H1 (cell line): ENCODE results near the gene USP20. TPM values are rescaled to one million over a fixed set of nuclear protein-coding genes. Genes with fewer than 3 reads are reported as not detected.

Source experiments
- CTCF ChIA-PET: fragments of 300-600 bp; sonication (Branson Sonifier 250); formaldehyde crosslinking; loops from one replicate; lab custom pipeline; 2021; ENCODE audit not compliant: partially characterized antibody; lab: Charles Lee
- POLR2A ChIA-PET: fragments of 300-600 bp; sonication (Branson Sonifier 250); formaldehyde crosslinking; loops from one replicate; lab custom pipeline; 2021; ENCODE audit warnings: inconsistent platforms; ENCODE audit not compliant: partially characterized antibody; lab: Charles Lee
- DNase-seq, 2 experiments: peaks; one replicate each; pipeline versions ENCODE4 v3.0.0 to v3.0.0-alpha.2; 2010 to 2022; ENCODE audit warnings: low spot score in 2 of 2, low read depth in 1 of 2, mixed read lengths in 1 of 2
- FAIRE-seq: peaks from 2 replicates; lab custom pipeline; 2011; peaks lifted over from hg19 to GRCh38; lab: Jason Lieb, UNC
- H2AFZ ChIP-seq: 2 replicates; pipeline ENCODE4 v1.8.1; 2012; ENCODE audit warnings: low read length, inconsistent platforms
- H2AK5ac ChIP-seq: 2 replicates; pipeline ENCODE4 v1.6.1; 2013; ENCODE audit warnings: low read depth, low read length
- H2BK120ac ChIP-seq: replicated peaks from 2 replicates; pipeline ENCODE3; 2013; ENCODE audit warnings: low read depth, low read length, inconsistent platforms
- H2BK12ac ChIP-seq: 2 replicates; pipeline ENCODE4 v1.6.1; 2013; ENCODE audit warnings: low read depth, low read length
- H2BK15ac ChIP-seq: 2 replicates; pipeline ENCODE4 v1.6.1; 2013; ENCODE audit warnings: low read length
- H2BK20ac ChIP-seq: 2 replicates; pipeline ENCODE4 v1.6.1; 2013; ENCODE audit warnings: low read length
- H2BK5ac ChIP-seq: 2 replicates; pipeline ENCODE4 v1.6.1; 2013; ENCODE audit warnings: low read depth, low read length
- H3K14ac ChIP-seq: 2 replicates; pipeline ENCODE4 v1.6.1; 2013; ENCODE audit warnings: inconsistent platforms; ENCODE audit not compliant: insufficient read length
- H3K18ac ChIP-seq: 2 replicates; pipeline ENCODE4 v1.6.1; 2013; ENCODE audit warnings: low read length; ENCODE audit errors: extremely low read depth
- H3K23ac ChIP-seq: 2 replicates; pipeline ENCODE4 v1.6.1; 2013; ENCODE audit warnings: inconsistent platforms; ENCODE audit not compliant: insufficient read length
- H3K23me2 ChIP-seq: 2 replicates; pipeline ENCODE4 v1.6.1; 2013; ENCODE audit warnings: low read depth, low read length
- H3K27ac ChIP-seq: 2 replicates; pipeline ENCODE4 v1.6.1; 2011; ENCODE audit warnings: low read depth, low read length, inconsistent platforms
- H3K27me3 ChIP-seq, 4 experiments: replicated peaks in 1 of 4; 1 replicate in 1 of 4; 2 replicates in 3 of 4; pipeline versions ENCODE4 v1.6.1 to v1.8.1; 2011 to 2013; ENCODE audit warnings: low read length in 3 of 4, mild to moderate bottlenecking in 3 of 4, inconsistent platforms in 2 of 4, mixed read lengths in 2 of 4, moderate library complexity in 1 of 4; ENCODE audit not compliant: control insufficient read depth in 3 of 4, insufficient read depth in 3 of 4; ENCODE audit errors: extremely low read depth in 1 of 4
- H3K36me3 ChIP-seq, 4 experiments: 2 replicates each; pipeline versions ENCODE4 v1.6.1 to v1.8.1; 2011 to 2013; ENCODE audit warnings: mild to moderate bottlenecking in 4 of 4, low read length in 3 of 4, moderate library complexity in 2 of 4, control low read depth in 1 of 4, inconsistent platforms in 1 of 4; ENCODE audit not compliant: insufficient read depth in 4 of 4, control insufficient read depth in 2 of 4
- H3K4ac ChIP-seq: replicated peaks from 2 replicates; pipeline ENCODE3; 2013; ENCODE audit warnings: low read length, low read depth, mixed read lengths, inconsistent platforms; ENCODE audit not compliant: insufficient read length
- H3K4me1 ChIP-seq, 4 experiments: replicated peaks in 1 of 4; 1 replicate in 1 of 4; 2 replicates in 3 of 4; pipeline versions ENCODE4 v1.6.1 to v1.8.1; 2011 to 2013; ENCODE audit warnings: low read length in 3 of 4, inconsistent platforms in 2 of 4, mixed read lengths in 1 of 4; ENCODE audit not compliant: insufficient read depth in 4 of 4, control insufficient read depth in 3 of 4
- H3K4me2 ChIP-seq, 2 experiments: 2 replicates each; pipeline versions ENCODE4 v1.6.1 to v1.8.1; 2011 to 2013; ENCODE audit warnings: low read depth in 2 of 2, low read length in 2 of 2, control low read depth in 1 of 2, inconsistent platforms in 1 of 2, mild to moderate bottlenecking in 1 of 2; ENCODE audit not compliant: insufficient read depth in 1 of 2
- H3K4me3 ChIP-seq, 4 experiments: fragments of 200-600, 300-600 bp in 1 of 4; sonication (generic), shearing (Covaris generic), sonication (Bioruptor Twin) in 1 of 4; 2 replicates each; pipeline versions ENCODE4 v1.5.1 to v1.8.1; 2011 to 2016; ENCODE audit warnings: low read length in 4 of 4, low read depth in 3 of 4, control low read depth in 2 of 4, inconsistent platforms in 2 of 4, mild to moderate bottlenecking in 2 of 4, mixed read lengths in 1 of 4, moderate library complexity in 1 of 4; ENCODE audit not compliant: insufficient read depth in 2 of 4; ENCODE audit errors: extremely low read depth in 1 of 4
- H3K56ac ChIP-seq: replicated peaks from 2 replicates; pipeline ENCODE3; 2013; ENCODE audit warnings: low read depth, mild to moderate bottlenecking, mixed read lengths, low read length, inconsistent platforms; ENCODE audit not compliant: insufficient read length
- H3K79me1 ChIP-seq: 2 replicates; pipeline ENCODE4 v1.6.1; 2013; ENCODE audit warnings: low read depth, low read length, control low read depth
- H3K79me2 ChIP-seq, 2 experiments: 2 replicates each; pipeline versions ENCODE4 v1.6.1 to v1.8.1; 2012 to 2013; ENCODE audit warnings: low read length in 2 of 2, mild to moderate bottlenecking in 2 of 2, inconsistent platforms in 1 of 2; ENCODE audit not compliant: insufficient read depth in 2 of 2, control insufficient read depth in 1 of 2
- H3K9ac ChIP-seq, 4 experiments: replicated peaks in 1 of 4; 1 replicate in 1 of 4; 2 replicates in 3 of 4; pipeline versions ENCODE4 v1.6.1 to v1.8.1; 2011 to 2013; ENCODE audit warnings: low read depth in 3 of 4, low read length in 3 of 4, control low read depth in 2 of 4, mild to moderate bottlenecking in 2 of 4, moderate library complexity in 2 of 4, inconsistent platforms in 1 of 4; ENCODE audit errors: extremely low read depth in 1 of 4
- H3K9me3 ChIP-seq, 2 experiments: 2 replicates each; pipeline versions ENCODE4 v1.6.1 to v1.8.1; 2012 to 2013; ENCODE audit warnings: mild to moderate bottlenecking in 2 of 2, moderate library complexity in 2 of 2, control low read depth in 1 of 2, inconsistent platforms in 1 of 2, low read depth in 1 of 2, low read length in 1 of 2, mixed read lengths in 1 of 2; ENCODE audit not compliant: insufficient read depth in 2 of 2
- H4K20me1 ChIP-seq, 2 experiments: replicated peaks in 1 of 2; 2 replicates each; pipeline versions ENCODE3 to v1.8.1; 2011 to 2013; ENCODE audit warnings: inconsistent platforms in 2 of 2, low read length in 2 of 2, mild to moderate bottlenecking in 1 of 2; ENCODE audit not compliant: insufficient read depth in 2 of 2, control insufficient read depth in 1 of 2
- H4K5ac ChIP-seq: 2 replicates; pipeline ENCODE4 v1.6.1; 2013; ENCODE audit warnings: low read length, low read depth, mixed read lengths, inconsistent platforms; ENCODE audit not compliant: insufficient read length
- H4K8ac ChIP-seq: 2 replicates; pipeline ENCODE4 v1.8.0; 2013; ENCODE audit warnings: mild to moderate bottlenecking, moderate library complexity, low read length, inconsistent platforms; ENCODE audit not compliant: insufficient read depth; ENCODE audit errors: extremely low read depth
- H4K91ac ChIP-seq: replicated peaks from 2 replicates; pipeline ENCODE3; 2013; ENCODE audit warnings: low read length, mixed read lengths, inconsistent platforms; ENCODE audit not compliant: insufficient read length
- ASH2L ChIP-seq: fragments of 200-600, 300-600 bp; sonication (generic); IDR thresholded peaks from one replicate; pipeline ENCODE4 v1.7.1; 2017; ENCODE audit warnings: low read length
- BRCA1 ChIP-seq: IDR thresholded peaks from 2 replicates; pipeline ENCODE4 v1.6.1; 2012; ENCODE audit warnings: low read depth, low read length, improper control_type of control experiment
- FOSL1 ChIP-seq: IDR thresholded peaks from 2 replicates; pipeline ENCODE4 v1.6.1; 2011; ENCODE audit warnings: mild to moderate bottlenecking, low read depth, low read length, moderate library complexity; ENCODE audit not compliant: insufficient read depth
- HDAC6 ChIP-seq: IDR thresholded peaks from one replicate; pipeline ENCODE4 v1.7.1; 2012; ENCODE audit warnings: low read depth, mild to moderate bottlenecking, inconsistent platforms, low read length, moderate library complexity
- KDM4A ChIP-seq: IDR thresholded peaks from one replicate; pipeline ENCODE4 v1.7.1; 2012; ENCODE audit warnings: low read depth, mild to moderate bottlenecking, moderate library complexity, low read length, inconsistent platforms; ENCODE audit not compliant: severe bottlenecking
- MAX ChIP-seq: IDR thresholded peaks from 2 replicates; pipeline ENCODE4 v1.6.1; 2012; ENCODE audit warnings: inconsistent platforms
- POLR2A ChIP-seq, 2 experiments: IDR thresholded peaks; 1 replicate in 1 of 2; 2 replicates in 1 of 2; pipeline ENCODE4 v1.6.1; 2011; ENCODE audit warnings: low read depth in 2 of 2, low read length in 2 of 2, mild to moderate bottlenecking in 2 of 2; ENCODE audit errors: control extremely low read depth in 1 of 2
- RBBP5 ChIP-seq: IDR thresholded peaks from 2 replicates; pipeline ENCODE4 v1.7.1; 2012; ENCODE audit warnings: low read depth, mild to moderate bottlenecking, inconsistent platforms, low read length, moderate library complexity, borderline replicate concordance
- SP4 ChIP-seq: IDR thresholded peaks from 2 replicates; pipeline ENCODE4 v1.6.1; 2012; ENCODE audit warnings: low read length, inconsistent platforms
- SRF ChIP-seq: IDR thresholded peaks from 2 replicates; pipeline ENCODE4 v1.6.1; 2011; ENCODE audit warnings: mild to moderate bottlenecking, low read depth, low read length, moderate library complexity
- ZNF274 ChIP-seq: IDR thresholded peaks from 2 replicates; pipeline ENCODE4 v1.7.0; 2012; ENCODE audit warnings: low read length, borderline replicate concordance; ENCODE audit errors: extremely low read depth
- WGBS, 2 experiments: shearing (Covaris generic) in 1 of 2; methylation state at CpG; one replicate each; pipeline versions ENCODE4 v1.1.6 to v1.1.7; 2013 to 2015; ENCODE audit warnings: low lambda C conversion rate in 2 of 2, mixed read lengths in 2 of 2, inconsistent platforms in 1 of 2, low coverage in 1 of 2, missing lambda C conversion rate in 1 of 2; ENCODE audit not compliant: insufficient replicate concordance in 2 of 2, insufficient coverage in 1 of 2, insufficient read length in 1 of 2; ENCODE audit errors: extremely low coverage in 1 of 2, missing lambda C conversion rate in 1 of 2; 5-methylcytosine and 5-hydroxymethylcytosine counted together
- polyA plus RNA-seq, 7 experiments: library from polyadenylated mRNA; depleted of rRNA in 3 of 7; stranded (reverse) in 5 of 7; unstranded in 2 of 7; fragments of >200 nt in 5 of 7; fragments of 200-250 nt in 2 of 7; gene quantifications; 1 replicate in 5 of 7; 2 replicates in 1 of 7; 4 replicates in 1 of 7; pipeline versions ENCODE4 v1.2.1 to v1.2.3, GENCODE V29; 2011 to 2013; ENCODE audit warnings: missing spikeins in 2 of 7, mixed read lengths in 2 of 7
- total RNA-seq: library from RNA; stranded (reverse); fragmentation: NEBNext Ultra II Directional; extraction: Animal tissue kit (Norgen Biotek cat#: 25700); gene quantifications from 2 replicates; pipeline ENCODE4 v1.2.1, GENCODE V29; 2021
- TF ChIP-seq, protein P1 (sequence below), 3 experiments: IDR thresholded peaks; 1 replicate in 2 of 3; 2 replicates in 1 of 3; pipeline versions ENCODE4 v1.5.1 to v1.6.1; 2011; ENCODE audit warnings: low read length in 3 of 3, mild to moderate bottlenecking in 3 of 3, inconsistent platforms in 2 of 3, low read depth in 1 of 3, moderate library complexity in 1 of 3; ENCODE audit not compliant: insufficient read depth in 1 of 3; ENCODE audit errors: control extremely low read depth in 1 of 3

The USP20 gene
- total and polyA plus RNA-seq, 2 of the 8 experiments (the other 6 are each of a cell fraction or from before 2014, with no cell fraction given): 13.4 to 23.0 TPM

DNA sequence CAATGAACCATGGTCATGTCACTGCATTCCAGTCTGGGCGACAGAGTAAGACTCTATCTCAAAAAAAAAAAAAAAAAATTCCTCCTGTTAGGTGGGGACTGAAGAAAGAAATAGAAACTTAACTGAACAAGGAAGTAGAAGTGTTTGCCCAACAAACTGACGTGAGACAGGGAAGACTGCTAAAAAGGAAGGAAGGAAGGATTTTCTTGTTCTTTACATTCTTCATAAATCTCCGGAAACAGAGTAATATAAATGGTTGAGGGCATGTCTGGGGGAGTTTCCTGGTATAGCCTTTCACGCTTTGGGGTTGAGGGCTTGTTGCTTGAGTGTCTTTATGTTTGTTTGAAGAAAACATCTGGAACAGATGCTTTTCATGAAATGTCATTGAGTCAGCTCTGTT is 29.2 kb upstream of the USP20 start:
- Histone ChIP-seq H3K4me3 (no peak overlapping the region), H2AK5ac (no peak overlapping the region), H2BK12ac (no peak overlapping the region), H2BK5ac (no peak overlapping the region), H3K79me2 (peaks cover 0 to 6% of the 10 kb centered on the region in 2 experiments; a peak in 2 of 4 replicates), H3K4me1 (peaks cover 0 to 5% (median 2%) of the 10 kb centered on the region in 4 experiments; a peak in 5 of 7 replicates), H3K36me3 (peaks cover 0 to 20% (median under 1%) of the 10 kb centered on the region in 4 experiments; a peak in 5 of 8 replicates), H3K4ac (no peak overlapping the region), H4K91ac (no peak overlapping the region), H2BK120ac (no peak overlapping the region), H3K79me1 (peaks cover 6% of the 10 kb centered on the region), H3K56ac (no peak overlapping the region), H3K9ac (no peak overlapping the region), H3K9me3 (no peaks in the 10 kb centered on the region), H3K23me2 (peaks cover 6% of the 10 kb centered on the region; the same call in 1 of the 2 replicates), H3K27me3 (no peaks in the 10 kb centered on the region), H3K27ac (no peak overlapping the region), H3K14ac (no peak overlapping the region), H2BK20ac (no peak overlapping the region), H3K18ac (no peak overlapping the region), H4K20me1 (peaks cover 0 to 12% of the 10 kb centered on the region in 2 experiments), H3K23ac (no peak overlapping the region), H4K5ac (no peak overlapping the region), H2AFZ (no peak overlapping the region), H4K8ac (no peak overlapping the region), H2BK15ac (no peak overlapping the region), H3K4me2 (no peak overlapping the region)
- ChIA-PET CTCF (no interaction called here), POLR2A (interaction anchor here (1.2 kb wide), 1 partner anchor 13 kb away, joined by 5 read pairs; no protein-coding TSS in a partner anchor)
- no peak for DNase-seq
- no peak for FAIRE-seq
- 92% methylated on average over 4 of the region's 4 CpGs; no CpG with 5 or more reads in 1 of the 2 experiments for WGBS, 2 experiments
- no peak for TF ChIP-seq KDM4A
- TF ChIP-seq SRF: no peak
- no peak for TF ChIP-seq SP4
- TF ChIP-seq, protein P1, sequence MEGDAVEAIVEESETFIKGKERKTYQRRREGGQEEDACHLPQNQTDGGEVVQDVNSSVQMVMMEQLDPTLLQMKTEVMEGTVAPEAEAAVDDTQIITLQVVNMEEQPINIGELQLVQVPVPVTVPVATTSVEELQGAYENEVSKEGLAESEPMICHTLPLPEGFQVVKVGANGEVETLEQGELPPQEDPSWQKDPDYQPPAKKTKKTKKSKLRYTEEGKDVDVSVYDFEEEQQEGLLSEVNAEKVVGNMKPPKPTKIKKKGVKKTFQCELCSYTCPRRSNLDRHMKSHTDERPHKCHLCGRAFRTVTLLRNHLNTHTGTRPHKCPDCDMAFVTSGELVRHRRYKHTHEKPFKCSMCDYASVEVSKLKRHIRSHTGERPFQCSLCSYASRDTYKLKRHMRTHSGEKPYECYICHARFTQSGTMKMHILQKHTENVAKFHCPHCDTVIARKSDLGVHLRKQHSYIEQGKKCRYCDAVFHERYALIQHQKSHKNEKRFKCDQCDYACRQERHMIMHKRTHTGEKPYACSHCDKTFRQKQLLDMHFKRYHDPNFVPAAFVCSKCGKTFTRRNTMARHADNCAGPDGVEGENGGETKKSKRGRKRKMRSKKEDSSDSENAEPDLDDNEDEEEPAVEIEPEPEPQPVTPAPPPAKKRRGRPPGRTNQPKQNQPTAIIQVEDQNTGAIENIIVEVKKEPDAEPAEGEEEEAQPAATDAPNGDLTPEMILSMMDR (IDR thresholded peaks at IDR 0.05; ENCODE audit: control extremely low read depth in 1 of 3, insufficient read depth in 1 of 3, low read depth in 1 of 3, low read length in 3 of 3): no peak
- no peak for TF ChIP-seq FOSL1
- TF ChIP-seq POLR2A (IDR thresholded peaks at IDR 0.05; ENCODE audit: control extremely low read depth in 1 of 2, low read depth in 2 of 2, low read length in 2 of 2): no peak
- no peak for TF ChIP-seq ASH2L
- no peak for TF ChIP-seq BRCA1
- no peak for TF ChIP-seq MAX
- TF ChIP-seq ZNF274: no peak
- no peak for TF ChIP-seq HDAC6
- TF ChIP-seq RBBP5: no peak
